ENCODE data around the gene FAIM2. TPM values are rescaled to one million over a fixed set of nuclear protein-coding genes. Genes with fewer than 3 reads are reported as not detected.
A peak's percentile ranks its signal among the peaks of the same experiment; 100 is the strongest.

FAIM2 gene
- polyA plus RNA-seq, 1 donor from 2014 or later: 5.3 TPM

- H3K27me3 ChIP-seq (ENCODE audit: insufficient read depth, low read depth, low read length): no peaks in the 10 kb centered on the region
- H3K79me2 ChIP-seq (replicated peaks; ENCODE audit: insufficient read depth, low read length): peaks cover 5% of the 10 kb centered on the region
- no peaks in the 10 kb centered on the region for H3K9me2 ChIP-seq (ENCODE audit: insufficient read depth, low read length)
- peak within 1 kb of the TSS; percentile 96 for H3K4me3 ChIP-seq (ENCODE audit: low read length)
- H3F3A ChIP-seq (ENCODE audit: insufficient read depth, low read length, poor library complexity, severe bottlenecking): no peaks in the 10 kb centered on the region
- H3K27ac ChIP-seq (ENCODE audit: low read length): peak within 1 kb of the TSS; percentile 85
- no peak for TF ChIP-seq EP300 (conservative IDR thresholded peaks at IDR 0.05; ENCODE audit: poor library complexity, severe bottlenecking)
- TF ChIP-seq RAD21 (conservative IDR thresholded peaks at IDR 0.05): no peak
- peak; percentile 97 for TF ChIP-seq POLR2AphosphoS5 (IDR thresholded peaks at IDR 0.05)
- TF ChIP-seq TAF1 (IDR thresholded peaks at IDR 0.05; ENCODE audit: low read depth): peak; percentile 49
- no peak for TF ChIP-seq CTCF (IDR thresholded peaks at IDR 0.05; ENCODE audit: poor library complexity, severe bottlenecking)
- TF ChIP-seq MXI1 (conservative IDR thresholded peaks at IDR 0.05; ENCODE audit: poor library complexity, severe bottlenecking): peak; percentile 84
- TF ChIP-seq SMC3 (conservative IDR thresholded peaks at IDR 0.05; ENCODE audit: poor library complexity): no peak
- TF ChIP-seq REST (IDR thresholded peaks at IDR 0.05; ENCODE audit: borderline replicate concordance): no peak
- TF ChIP-seq EZH2 (IDR thresholded peaks at IDR 0.05; ENCODE audit: borderline replicate concordance, insufficient read depth, low read length, poor library complexity, severe bottlenecking): no peak
- H4K20me1 ChIP-seq (ENCODE audit: insufficient read depth): no peaks in the 10 kb centered on the region
- no peaks in the 10 kb centered on the region for H3K9me3 ChIP-seq (ENCODE audit: low read length)
- peak within 1 kb of the TSS; percentile 96 for H2AFZ ChIP-seq (ENCODE audit: low read depth, low read length)
- H3K4me2 ChIP-seq (ENCODE audit: low read length): peak within 1 kb of the TSS; percentile 98
- H3K36me3 ChIP-seq (ENCODE audit: insufficient read depth, low read length): no peaks in the 10 kb centered on the region
- peak within 1 kb of the TSS; percentile 83 for H3K9ac ChIP-seq (ENCODE audit: low read length)
Observed at GRCh38 chr12:49842519-49843352, 61.0 kb downstream of the FAIM2 start, which contains the start of gene BCDIN3D. TSS of gene BCDIN3D (minus strand) at chr12:49843106. CDS start at chr12:49843087, 19 bp downstream.

GRCh38 chr12:49838973-49839633 lies 64.6 kb downstream of the FAIM2 start:
- Histone ChIP-seq H3K9me3 (ENCODE audit: low read length) (no peaks in the 10 kb centered on the region), H3K4me3 (ENCODE audit: low read length) (no peak overlapping the region), H4K20me1 (ENCODE audit: insufficient read depth) (no peaks in the 10 kb centered on the region), H3K4me2 (ENCODE audit: low read length) (no peak overlapping the region), H3K27me3 (ENCODE audit: insufficient read depth, low read depth, low read length) (no peaks in the 10 kb centered on the region), H3K9me2 (ENCODE audit: insufficient read depth, low read length) (no peaks in the 10 kb centered on the region), H3K79me2 (replicated peaks; ENCODE audit: insufficient read depth, low read length) (peaks cover 5% of the 10 kb centered on the region), H2AFZ (ENCODE audit: low read depth, low read length) (no peak overlapping the region), H3K9ac (ENCODE audit: low read length) (no peak overlapping the region), H3F3A (ENCODE audit: insufficient read depth, low read length, poor library complexity, severe bottlenecking) (no peaks in the 10 kb centered on the region), H3K27ac (ENCODE audit: low read length) (no peak overlapping the region), H3K36me3 (ENCODE audit: insufficient read depth, low read length) (no peaks in the 10 kb centered on the region)
- TF ChIP-seq CTCF (IDR thresholded peaks at IDR 0.05; ENCODE audit: poor library complexity, severe bottlenecking): peak; percentile 86
- TF ChIP-seq SMC3 (conservative IDR thresholded peaks at IDR 0.05; ENCODE audit: poor library complexity): peak; percentile 79
- TF ChIP-seq EZH2 (IDR thresholded peaks at IDR 0.05; ENCODE audit: borderline replicate concordance, insufficient read depth, low read length, poor library complexity, severe bottlenecking): no peak
- TF ChIP-seq RAD21 (conservative IDR thresholded peaks at IDR 0.05): peak; percentile 87

Measured in neural cell (in vitro differentiated cells).